Erythroblast (primary cell): ENCODE data around the gene CALML6.

Source experiments
- GATA1 ChIP-seq: IDR thresholded peaks from 2 replicates; pipeline ENCODE4 v1.6.1; 2011; ENCODE audit warnings: low read depth, mild to moderate bottlenecking, control low read depth, low read length, moderate library complexity
- POLR2A ChIP-seq: IDR thresholded peaks from 2 replicates; pipeline ENCODE4 v1.6.1; 2011; ENCODE audit warnings: mild to moderate bottlenecking, low read length

- TF ChIP-seq POLR2A, result no peak
- TF ChIP-seq GATA1, result no peak
Observed at GRCh38 chr1:1907098-1907736, 7.8 kb upstream of the CALML6 start.
